ENCODE results near the gene CACNA2D4. TPM values are rescaled to one million over a fixed set of nuclear protein-coding genes. Genes with fewer than 3 reads are reported as not detected.

Gene CACNA2D4
- total RNA-seq, 2 experiments from 2014 or later, result 5.5 to 7.2 TPM

DNA sequence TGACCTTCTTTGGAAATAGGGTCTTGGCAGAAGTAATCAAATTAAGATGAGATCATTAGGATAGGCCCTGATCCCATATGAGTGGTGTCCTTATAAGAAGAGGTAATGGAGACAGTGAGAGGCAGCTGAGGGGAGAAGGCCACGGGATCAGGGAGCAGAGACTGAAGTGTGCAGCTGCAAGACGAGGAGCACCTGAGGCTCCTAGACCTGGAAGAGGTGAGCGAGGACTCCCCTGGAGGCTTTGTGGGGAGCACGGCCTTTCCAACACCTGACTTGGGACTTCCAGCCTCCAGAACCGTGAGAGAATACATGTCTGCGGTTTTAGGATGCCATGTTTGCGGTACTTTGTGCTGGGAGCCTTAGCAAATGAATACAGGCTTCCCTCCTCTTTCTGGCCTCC lies 60.6 kb downstream of the CACNA2D4 start:
- ATAC-seq (no peak), DNase-seq (no peak)
- CTCF ChIA-PET, result interaction anchor here (0.7 kb wide), 1 partner anchor 155 kb away, joined by 3 read pairs; no protein-coding TSS in a partner anchor
- H3K27ac Mint-ChIP-seq, result no peak overlapping the region
- POLR2A ChIA-PET, result no interaction called here
- H3K4me1 Mint-ChIP-seq, result no peaks in the 10 kb centered on the region
- H3K9me3 Mint-ChIP-seq (ENCODE audit: low read depth), result peaks cover 2% of the 10 kb centered on the region
- H3K4me3 Mint-ChIP-seq, result no peak overlapping the region
- intact Hi-C loops (cut with DNase I, micrococcal nuclease), result no loop called here
- H3K27me3 Mint-ChIP-seq, result peaks cover 2% of the 10 kb centered on the region
- H3K36me3 Mint-ChIP-seq (ENCODE audit: low read depth), result no peaks in the 10 kb centered on the region

GRCh38 chr12:1857086-1857485 lies 61.4 kb downstream of the CACNA2D4 start:
- ATAC-seq (no peak), DNase-seq (no peak)
- Mint-ChIP-seq H3K36me3 (ENCODE audit: low read depth) (no peaks in the 10 kb centered on the region), H3K27me3 (peaks cover 2% of the 10 kb centered on the region), H3K4me3 (no peak overlapping the region), H3K4me1 (no peaks in the 10 kb centered on the region), H3K9me3 (ENCODE audit: low read depth) (peaks cover 2% of the 10 kb centered on the region), H3K27ac (no peak overlapping the region)
- POLR2A ChIA-PET, result no interaction called here
- intact Hi-C loops (cut with DNase I, micrococcal nuclease), result no loop called here
- CTCF ChIA-PET, result no interaction called here

DNA sequence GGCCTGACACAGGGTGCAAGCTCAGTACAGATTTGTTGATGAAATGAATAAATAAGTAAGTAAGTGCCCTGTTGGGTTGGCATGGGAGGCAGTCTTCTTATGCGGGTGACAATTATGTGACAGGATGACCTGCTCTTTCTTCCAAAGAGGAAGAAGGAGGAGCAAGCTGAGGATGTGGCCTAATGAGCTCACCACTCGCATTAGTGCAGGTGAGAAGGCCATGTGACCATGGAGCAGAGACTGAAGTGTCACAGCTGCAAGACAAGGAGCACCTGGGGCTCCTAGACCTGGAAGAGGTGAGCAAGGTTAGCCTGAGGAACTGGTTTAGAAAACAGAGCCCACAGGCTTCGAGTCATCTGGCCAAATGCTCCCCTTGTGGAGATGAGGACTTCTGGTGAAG lies 63.2 kb downstream of the CACNA2D4 start:
- DNase-seq (no peak), ATAC-seq (no peak)
- no peaks in the 10 kb centered on the region for H3K4me1 Mint-ChIP-seq
- CTCF ChIA-PET, result interaction anchor here (1.1 to 1.8 kb wide), 2 partner anchors 14 to 85 kb away, joined by 3 to 7 read pairs; no protein-coding TSS in a partner anchor
- POLR2A ChIA-PET, result no interaction called here
- no peak overlapping the region for H3K27ac Mint-ChIP-seq
- H3K36me3 Mint-ChIP-seq (ENCODE audit: low read depth), result no peaks in the 10 kb centered on the region
- peaks cover 2% of the 10 kb centered on the region for H3K9me3 Mint-ChIP-seq (ENCODE audit: low read depth)
- H3K27me3 Mint-ChIP-seq, result peaks cover 2% of the 10 kb centered on the region
- intact Hi-C loops (cut with DNase I, micrococcal nuclease), result no loop called here
- no peak overlapping the region for H3K4me3 Mint-ChIP-seq

- DNase-seq, result no peak
- Mint-ChIP-seq H3K4me1 (no peaks in the 10 kb centered on the region), H3K9me3 (ENCODE audit: low read depth) (peaks cover 2% of the 10 kb centered on the region), H3K27me3 (no peaks in the 10 kb centered on the region), H3K36me3 (ENCODE audit: low read depth) (no peaks in the 10 kb centered on the region), H3K4me3 (no peak overlapping the region), H3K27ac (no peak overlapping the region)
- intact Hi-C loops (cut with DNase I, micrococcal nuclease), result no loop called here
- POLR2A ChIA-PET, result no interaction called here
- CTCF ChIA-PET, result interaction anchor here (0.6 kb wide), 1 partner anchor 123 kb away, joined by 3 read pairs; no protein-coding TSS in a partner anchor
- ATAC-seq, result no peak
Observed at GRCh38 chr12:1853716-1854115, 64.7 kb downstream of the CACNA2D4 start.

DNA sequence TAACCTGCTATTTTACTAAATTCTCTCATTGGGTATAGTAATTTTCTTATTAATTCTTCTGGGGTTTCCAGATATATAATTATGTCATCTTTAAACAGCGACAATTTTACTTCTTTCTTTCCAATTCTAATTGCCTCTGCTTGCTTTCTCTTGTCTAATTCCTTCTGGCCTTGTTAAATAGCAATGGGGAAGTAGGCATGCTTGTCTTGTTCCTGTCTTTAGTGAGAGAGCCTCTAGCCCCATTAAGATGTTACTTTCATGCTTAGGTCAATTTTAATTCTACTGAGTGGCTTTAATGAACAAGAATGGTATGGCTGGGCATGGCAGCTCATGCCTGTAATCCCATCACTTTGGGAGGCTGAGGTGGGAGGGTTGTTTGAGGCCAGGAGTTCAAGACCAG lies 66.4 kb downstream of the CACNA2D4 start:
- ChIA-PET POLR2A (no interaction called here), CTCF (no interaction called here)
- intact Hi-C loops (cut with DNase I, micrococcal nuclease), result no loop called here
- Mint-ChIP-seq H3K9me3 (ENCODE audit: low read depth) (peaks cover 2% of the 10 kb centered on the region), H3K4me1 (no peaks in the 10 kb centered on the region), H3K4me3 (no peak overlapping the region), H3K27ac (no peak overlapping the region), H3K36me3 (ENCODE audit: low read depth) (no peaks in the 10 kb centered on the region), H3K27me3 (no peaks in the 10 kb centered on the region)
- ATAC-seq (no peak), DNase-seq (no peak)

DNA sequence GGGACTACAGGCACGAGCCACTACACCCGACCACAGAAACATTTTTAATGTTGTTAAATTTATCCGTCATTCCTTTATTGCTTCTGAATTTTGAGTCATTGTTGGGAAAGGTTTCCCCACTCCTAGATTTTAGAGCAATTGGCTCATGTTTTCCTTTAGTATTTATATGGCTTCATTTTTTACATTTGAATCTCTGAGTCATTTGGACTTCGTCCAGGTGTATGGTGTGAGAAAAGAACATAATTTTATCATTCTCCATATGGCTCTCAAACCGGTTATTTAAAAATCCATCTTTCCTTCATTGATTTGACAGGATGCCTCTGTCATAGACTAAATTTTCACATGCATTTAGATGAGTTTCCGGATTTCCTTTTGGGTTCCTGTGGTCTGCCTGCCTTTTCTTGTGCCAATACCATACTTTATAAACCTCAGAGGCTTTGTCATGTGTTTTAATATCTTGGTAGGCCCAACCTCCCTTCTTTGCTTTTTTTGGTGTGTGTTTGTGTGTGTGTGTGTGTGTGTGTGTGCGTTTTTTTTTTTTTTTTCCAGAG lies 67.2 kb downstream of the CACNA2D4 start:
- ChIA-PET CTCF (no interaction called here), POLR2A (no interaction called here)
- no peak overlapping the region for H3K4me3 Mint-ChIP-seq
- no peak for DNase-seq
- peaks cover 2% of the 10 kb centered on the region for H3K9me3 Mint-ChIP-seq (ENCODE audit: low read depth)
- H3K27me3 Mint-ChIP-seq, result no peaks in the 10 kb centered on the region
- intact Hi-C loops (cut with DNase I, micrococcal nuclease), result no loop called here
- H3K4me1 Mint-ChIP-seq, result no peaks in the 10 kb centered on the region
- no peaks in the 10 kb centered on the region for H3K36me3 Mint-ChIP-seq (ENCODE audit: low read depth)
- no peak overlapping the region for H3K27ac Mint-ChIP-seq
- no peak for ATAC-seq

GRCh38 chr12:1848745-1849144 lies 69.7 kb downstream of the CACNA2D4 start:
- no peak overlapping the region for H3K4me3 Mint-ChIP-seq
- no peaks in the 10 kb centered on the region for H3K9me3 Mint-ChIP-seq (ENCODE audit: low read depth)
- intact Hi-C loops (cut with DNase I, micrococcal nuclease), result no loop called here
- H3K4me1 Mint-ChIP-seq, result no peaks in the 10 kb centered on the region
- H3K36me3 Mint-ChIP-seq (ENCODE audit: low read depth), result no peaks in the 10 kb centered on the region
- ATAC-seq, result no peak
- H3K27ac Mint-ChIP-seq, result no peak overlapping the region
- peaks cover 3% of the 10 kb centered on the region for H3K27me3 Mint-ChIP-seq
- ChIA-PET POLR2A (no interaction called here), CTCF (no interaction called here)
- DNase-seq, result no peak

- intact Hi-C loops (cut with DNase I, micrococcal nuclease), result no loop called here
- no peak for DNase-seq
- Mint-ChIP-seq H3K4me3 (no peak overlapping the region), H3K36me3 (ENCODE audit: low read depth) (no peaks in the 10 kb centered on the region), H3K27ac (no peak overlapping the region), H3K4me1 (no peaks in the 10 kb centered on the region), H3K9me3 (ENCODE audit: low read depth) (no peaks in the 10 kb centered on the region), H3K27me3 (peaks cover 3% of the 10 kb centered on the region)
- ChIA-PET POLR2A (no interaction called here), CTCF (no interaction called here)
- no peak for ATAC-seq
Observed at GRCh38 chr12:1848146-1848545, 70.3 kb downstream of the CACNA2D4 start.

- no peaks in the 10 kb centered on the region for H3K4me1 Mint-ChIP-seq
- CTCF ChIA-PET, result no interaction called here
- ATAC-seq, result no peak
Observed at GRCh38 chr12:1847411-1847810, 71.0 kb downstream of the CACNA2D4 start.

DNA sequence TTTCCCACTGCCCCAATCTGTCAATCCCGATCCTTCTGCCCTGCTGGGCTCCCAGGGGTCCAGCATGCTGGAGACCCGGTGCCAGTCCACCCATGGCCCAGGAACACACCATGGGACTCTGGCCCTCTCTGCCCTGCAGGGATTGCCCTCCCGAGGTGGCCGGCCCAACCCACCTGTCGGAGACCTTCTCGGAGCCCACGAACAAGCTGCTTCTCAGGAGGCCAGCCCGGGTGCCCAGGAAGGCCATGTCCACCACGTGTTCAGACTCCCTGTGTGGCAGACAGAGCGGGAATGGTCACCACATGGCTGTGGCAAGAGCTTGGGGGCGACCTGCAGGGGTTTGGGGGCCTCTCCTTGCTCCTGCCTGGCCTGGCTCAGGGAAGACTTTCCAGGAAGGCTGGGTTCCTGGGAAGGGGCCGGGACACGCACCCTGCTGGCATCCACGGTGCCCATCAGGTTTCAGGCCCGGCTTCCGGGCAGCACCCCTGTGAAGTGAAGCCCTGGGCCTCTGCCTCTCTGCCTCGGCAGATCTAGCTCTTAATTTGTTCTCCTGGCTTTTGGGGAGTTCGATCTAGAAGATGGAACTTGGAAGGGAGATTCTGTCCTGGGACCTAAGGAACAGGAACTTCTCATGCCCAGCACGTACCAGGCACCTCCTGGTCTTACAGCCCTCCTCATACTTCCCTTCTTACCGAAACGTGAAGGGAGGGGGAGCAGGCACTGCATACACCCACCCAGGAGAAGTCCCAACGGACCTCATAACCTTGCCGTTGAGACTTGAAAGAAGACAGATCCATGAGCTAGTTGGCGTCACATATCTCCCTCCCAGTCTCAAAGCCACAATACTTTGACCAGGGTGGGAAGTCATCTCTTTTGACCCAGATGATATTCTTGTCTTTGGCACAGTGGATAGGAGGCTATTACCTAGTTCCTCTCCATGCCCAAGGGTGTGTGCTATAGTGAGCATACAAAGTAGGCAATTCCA lies 71.7 kb downstream of the CACNA2D4 start:
- Mint-ChIP-seq H3K9me3 (ENCODE audit: low read depth) (no peaks in the 10 kb centered on the region), H3K4me1 (no peaks in the 10 kb centered on the region), H3K4me3 (no peak overlapping the region), H3K27ac (no peak overlapping the region), H3K36me3 (ENCODE audit: low read depth) (no peaks in the 10 kb centered on the region), H3K27me3 (peaks cover 3% of the 10 kb centered on the region)
- no peak for DNase-seq
- intact Hi-C loops (cut with DNase I, micrococcal nuclease), result no loop called here
- ChIA-PET POLR2A (no interaction called here), CTCF (no interaction called here)
- ATAC-seq, result no peak

More at GRCh38 chr12:1847411-1847810, 71.0 kb downstream of the CACNA2D4 start:
- no peaks in the 10 kb centered on the region for H3K36me3 Mint-ChIP-seq (ENCODE audit: low read depth)
- intact Hi-C loops (cut with DNase I, micrococcal nuclease), result no loop called here
- DNase-seq, result no peak
- H3K4me3 Mint-ChIP-seq, result no peak overlapping the region
- POLR2A ChIA-PET, result no interaction called here
- H3K27me3 Mint-ChIP-seq, result peaks cover 3% of the 10 kb centered on the region
- no peaks in the 10 kb centered on the region for H3K9me3 Mint-ChIP-seq (ENCODE audit: low read depth)
- H3K27ac Mint-ChIP-seq, result no peak overlapping the region

GRCh38 chr12:1845886-1846285 lies 72.6 kb downstream of the CACNA2D4 start:
- Mint-ChIP-seq H3K9me3 (ENCODE audit: low read depth) (no peaks in the 10 kb centered on the region), H3K36me3 (ENCODE audit: low read depth) (no peaks in the 10 kb centered on the region), H3K27ac (no peak overlapping the region), H3K4me3 (no peak overlapping the region), H3K27me3 (peaks cover 3% of the 10 kb centered on the region), H3K4me1 (no peaks in the 10 kb centered on the region)
- POLR2A ChIA-PET, result no interaction called here
- intact Hi-C loops (cut with DNase I, micrococcal nuclease), result no loop called here
- CTCF ChIA-PET, result no interaction called here
- no peak for ATAC-seq
- DNase-seq, result no peak

- Mint-ChIP-seq H3K4me3 (no peak overlapping the region), H3K4me1 (no peaks in the 10 kb centered on the region), H3K36me3 (ENCODE audit: low read depth) (no peaks in the 10 kb centered on the region), H3K27ac (no peak overlapping the region), H3K27me3 (peaks cover 3% of the 10 kb centered on the region), H3K9me3 (ENCODE audit: low read depth) (no peaks in the 10 kb centered on the region)
- intact Hi-C loops (cut with DNase I, micrococcal nuclease), result no loop called here
- no peak for DNase-seq
- ATAC-seq, result no peak
- POLR2A ChIA-PET, result no interaction called here
- CTCF ChIA-PET, result no interaction called here
Observed at GRCh38 chr12:1845427-1845826, 73.0 kb downstream of the CACNA2D4 start.
